K562 (cell line): ENCODE data around the gene VSIG10L2. TPM values are rescaled to one million over a fixed set of nuclear protein-coding genes. Genes with fewer than 3 reads are reported as not detected.

Experiments used
- ATAC-seq: fragments of 200-7000 bp; cut with Tn5 transposase; 3 replicates; pipeline ENCODE4 v1.9.1; 2020; ENCODE audit warnings: moderate library complexity
- BruUV-seq: library from RNA; stranded (reverse); fragments of 400-500 nt; replicated peaks from 2 replicates; lab custom pipeline; 2021; lab: Mats Ljungman, UMichigan
- CTCF ChIA-PET: fragments of 300-600 bp; formaldehyde crosslinking; extraction: SDS; loops from one replicate; lab custom pipeline; 2021; ENCODE audit warnings: low intra/inter-chr PET ratio; lab: Yijun Ruan, JAX
- POLR2A ChIA-PET: fragments of 300-600, 350-650 bp; sonication (Branson Sonifier 250); formaldehyde crosslinking; extraction: SDS; loops from one replicate; lab custom pipeline; 2021; ENCODE audit warnings: antibody characterized with exemption, inconsistent platforms; lab: Yijun Ruan, JAX
- DNase-seq, 4 experiments: peaks; one replicate each; pipeline versions ENCODE4 v3.0.0 to v3.0.0-alpha.2; 2011 to 2018; ENCODE audit warnings: low spot score in 3 of 4, mixed read lengths in 3 of 4; ENCODE audit errors: extremely low read depth in 1 of 4
- FAIRE-seq: peaks from 2 replicates; lab custom pipeline; 2011; peaks lifted over from hg19 to GRCh38; lab: Jason Lieb, UNC
- H2AFZ ChIP-seq: 2 replicates; pipeline ENCODE4 v1.6.0; 2011; ENCODE audit warnings: low read depth, low read length, control low read depth, inconsistent platforms
- H3K27ac ChIP-seq: fragments of 200-600 bp; 3 replicates; pipeline ENCODE4 v1.8.0; 2011; ENCODE audit warnings: low read depth, mild to moderate bottlenecking, control low read depth, inconsistent platforms, low read length, moderate library complexity, mixed read lengths; ENCODE audit errors: extremely low read depth
- H3K27me3 ChIP-seq, 2 experiments: fragments of 300-600 bp in 1 of 2; 2 replicates in 1 of 2; 3 replicates in 1 of 2; pipeline versions ENCODE4 v1.6.0 to v1.8.0; 2011; ENCODE audit warnings: inconsistent platforms in 2 of 2, low read length in 2 of 2, mild to moderate bottlenecking in 1 of 2, mixed read lengths in 1 of 2, moderate library complexity in 1 of 2; ENCODE audit not compliant: control insufficient read depth in 2 of 2, insufficient read depth in 2 of 2
- H3K36me3 ChIP-seq: fragments of 300-600 bp; 3 replicates; pipeline ENCODE4 v1.8.0; 2011; ENCODE audit warnings: mild to moderate bottlenecking, low read length, inconsistent platforms; ENCODE audit not compliant: control insufficient read depth, insufficient read depth
- H3K4me1 ChIP-seq, 2 experiments: fragments of 200-600 bp in 1 of 2; replicated peaks in 1 of 2; 2 replicates in 1 of 2; 3 replicates in 1 of 2; pipeline versions ENCODE4 v1.5.1 to v1.8.0; 2011; ENCODE audit warnings: inconsistent platforms in 2 of 2, low read length in 2 of 2, mild to moderate bottlenecking in 1 of 2, mixed read lengths in 1 of 2, moderate library complexity in 1 of 2; ENCODE audit not compliant: control insufficient read depth in 2 of 2, insufficient read depth in 2 of 2
- H3K4me2 ChIP-seq: 2 replicates; pipeline ENCODE4 v1.6.1; 2011; ENCODE audit warnings: low read length, control low read depth, inconsistent platforms, mixed read lengths; ENCODE audit not compliant: insufficient read depth
- H3K4me3 ChIP-seq: fragments of 200-600 bp; sonication (generic), shearing (Covaris generic); 2 replicates; pipeline ENCODE4 v1.5.1; 2016; ENCODE audit warnings: control low read depth, inconsistent platforms
- H3K79me2 ChIP-seq: fragments of 200-600 bp; 3 replicates; pipeline ENCODE4 v1.8.0; 2011; ENCODE audit warnings: low read length, inconsistent platforms; ENCODE audit not compliant: control insufficient read depth, insufficient read depth
- H3K9ac ChIP-seq, 2 experiments: 2 replicates each; pipeline versions ENCODE4 v1.6.0 to v1.6.1; 2011; ENCODE audit warnings: low read depth in 2 of 2, low read length in 2 of 2, control low read depth in 1 of 2, inconsistent platforms in 1 of 2, mild to moderate bottlenecking in 1 of 2, mixed read lengths in 1 of 2; ENCODE audit not compliant: insufficient read depth in 1 of 2
- H3K9me1 ChIP-seq: one replicate; pipeline ENCODE4 v1.6.0; 2011; ENCODE audit warnings: inconsistent platforms, mild to moderate bottlenecking, low read length, moderate library complexity; ENCODE audit not compliant: control insufficient read depth, insufficient read depth
- H3K9me3 ChIP-seq: replicated peaks from 2 replicates; pipeline ENCODE4 v1.5.1; 2011; ENCODE audit warnings: low read depth, low read length, inconsistent platforms; ENCODE audit not compliant: control insufficient read depth, insufficient read depth
- H4K20me1 ChIP-seq: replicated peaks from 2 replicates; pipeline ENCODE4 v1.6.1; 2011; ENCODE audit warnings: low read length, inconsistent platforms, mixed read lengths; ENCODE audit not compliant: control insufficient read depth, insufficient read depth
- CBFA2T2 ChIP-seq: fragments of 450-650 bp; conservative IDR thresholded peaks from 2 replicates; pipeline ENCODE4 v1.6.1; 2017; ENCODE audit warnings: mild to moderate bottlenecking
- ESRRB ChIP-seq: fragments of 250-450 bp; sonication (Bioruptor Pico); IDR thresholded peaks from 2 replicates; pipeline ENCODE4 v1.5.0; 2020; ENCODE audit warnings: mild to moderate bottlenecking, moderate library complexity, borderline replicate concordance
- GATAD2B ChIP-seq: fragments of 450-650 bp; IDR thresholded peaks from 2 replicates; pipeline ENCODE4 v1.6.1; 2017; ENCODE audit warnings: mild to moderate bottlenecking, borderline replicate concordance
- HCFC1 ChIP-seq: IDR thresholded peaks from 2 replicates; pipeline ENCODE4 v1.6.1; 2012; ENCODE audit warnings: low read depth, low read length, improper control_type of control experiment
- MCM3 ChIP-seq: fragments of 450-650 bp; IDR thresholded peaks from 2 replicates; pipeline ENCODE4 v1.6.1; 2016
- NCOA6 ChIP-seq: fragments of 450-650 bp; IDR thresholded peaks from 2 replicates; pipeline ENCODE4 v1.6.1; 2017; ENCODE audit warnings: mild to moderate bottlenecking
- NFIX ChIP-seq: fragments of 250-450 bp; sonication (Bioruptor Pico); IDR thresholded peaks from 2 replicates; pipeline ENCODE4 v1.4.0; 2020; ENCODE audit warnings: low read depth, mild to moderate bottlenecking, moderate library complexity
- SIN3B ChIP-seq: fragments of 450-650 bp; IDR thresholded peaks from 2 replicates; pipeline ENCODE4 v1.6.1; 2017; ENCODE audit warnings: low read depth, mild to moderate bottlenecking, moderate library complexity
- SMARCA4 ChIP-seq: fragments of 450-650 bp; IDR thresholded peaks from 2 replicates; pipeline ENCODE4 v1.6.1; 2016
- TAF9B ChIP-seq: fragments of 450-650 bp; IDR thresholded peaks from 2 replicates; pipeline ENCODE4 v1.6.1; 2018; ENCODE audit warnings: mild to moderate bottlenecking; ENCODE audit not compliant: partially characterized antibody
- TEAD1 ChIP-seq, 2 experiments: fragments of 450-650 bp in 1 of 2; sonication (generic) in 1 of 2; formaldehyde crosslinking; IDR thresholded peaks; 2 replicates each; pipeline versions ENCODE4 v1.4.0 to v1.8.0; 2020 to 2022; ENCODE audit warnings: mild to moderate bottlenecking in 2 of 2, missing genetic modification reagents in 1 of 2
- ZNF143 ChIP-seq: sonication (generic); formaldehyde crosslinking; IDR thresholded peaks from 2 replicates; pipeline ENCODE4 v1.9.0; 2022; ENCODE audit warnings: mild to moderate bottlenecking, missing genetic modification reagents
- WGBS: fragments of 100-300 bp; shearing (Covaris generic); methylation state at CpG from one replicate; pipeline ENCODE4 v1.1.6; 2016; ENCODE audit warnings: low coverage, mixed read lengths; ENCODE audit not compliant: insufficient coverage; ENCODE audit errors: missing lambda C conversion rate; 5-methylcytosine and 5-hydroxymethylcytosine counted together
- in situ Hi-C: fragments of 300-500 bp; cut with MboI; formaldehyde crosslinking; loops from 4 replicates; pipeline ENCODE4 v1.15.0; 2018; ENCODE audit warnings: inconsistent platforms, mixed read lengths
- intact Hi-C: fragments of 100-400 bp; cut with micrococcal nuclease; formaldehyde crosslinking; loops from 2 replicates; pipeline ENCODE4 v1.14.2; 2022
- polyA plus RNA-seq, 8 experiments: library from polyadenylated mRNA; depleted of rRNA in 4 of 8; stranded (reverse) in 5 of 8; unstranded in 3 of 8; fragments of >200 nt; fragmentation: Nextera tagmentation in 2 of 8; fragmentation: Illumina TruSeq in 1 of 8; extraction: Ambion mirVana in 2 of 8; extraction: Trizol in 1 of 8; gene quantifications; 2 replicates each; pipeline versions ENCODE4 v1.2.1 to v1.2.3, GENCODE V29; 2011 to 2014; ENCODE audit warnings: inconsistent platforms in 1 of 8, missing spikeins in 1 of 8
- total RNA-seq, 7 experiments: library from RNA; depleted of rRNA in 6 of 7; stranded (reverse); fragments of >200 nt in 6 of 7; fragmentation: Illumina TruSeq in 2 of 7; extraction: Trizol in 2 of 7; gene quantifications; 2 replicates each; pipeline versions ENCODE4 v1.2.1 to v1.2.3, GENCODE V29; 2011 to 2021; ENCODE audit warnings: low replicate concordance in 1 of 7
- TF ChIP-seq, protein P1 (sequence below): fragments of 450-650 bp; formaldehyde crosslinking; conservative IDR thresholded peaks from 2 replicates; pipeline ENCODE4 v1.4.0; 2022; ENCODE audit warnings: mild to moderate bottlenecking, missing genetic modification characterization
- TF ChIP-seq, protein P2 (sequence below), 3 experiments: fragments of 200-800 bp in 1 of 3; sonication (Bioruptor generic) in 1 of 3; sonication (generic) in 1 of 3; formaldehyde crosslinking in 1 of 3; IDR thresholded peaks; 2 replicates each; pipeline versions ENCODE4 v1.6.1 to v1.8.0; 2016 to 2022; ENCODE audit warnings: mild to moderate bottlenecking in 2 of 3, missing compliant biosample characterization in 2 of 3, missing genetic modification characterization in 2 of 3, missing genetic modification reagents in 1 of 3

Gene VSIG10L2
- total and polyA plus RNA-seq, 9 of the 15 experiments (the other 6 are each of a cell fraction or from before 2014, with no cell fraction given) = not detected

- ChIA-PET POLR2A (no interaction called here), CTCF (no interaction called here)
- no peak overlapping the region for H3K4me2 ChIP-seq
- no peaks in the 10 kb centered on the region; the same call in 1 of the 2 replicates for H3K9me3 ChIP-seq
- H3K9me1 ChIP-seq = peaks cover 4% of the 10 kb centered on the region
- under 1% methylated on average over 4 of the region's 4 CpGs for WGBS
- H4K20me1 ChIP-seq = peaks cover 4% of the 10 kb centered on the region; the same call in 1 of the 2 replicates
- H3K4me3 ChIP-seq = no peak overlapping the region
- BruUV-seq = no TSS peak
- H3K9ac ChIP-seq = no peak overlapping the region
- FAIRE-seq (no peak), ATAC-seq (no peak), DNase-seq (no peak)
- no peaks in the 10 kb centered on the region for H3K79me2 ChIP-seq
- no peaks in the 10 kb centered on the region; a peak in 1 of 5 replicates for H3K4me1 ChIP-seq
- H3K27me3 ChIP-seq = peaks cover 46 to 60% of the 10 kb centered on the region in 2 experiments
- TF ChIP-seq SIN3B (no peak), MCM3 (no peak), TAF9B (no peak)
- no peak overlapping the region for H3K27ac ChIP-seq
- no peaks in the 10 kb centered on the region for H3K36me3 ChIP-seq
- in situ Hi-C loops (no loop called here), intact Hi-C loops (no loop called here)
- no peak overlapping the region for H2AFZ ChIP-seq
Observed at GRCh38 chr11:125958872-125959400, 13.1 kb downstream of the VSIG10L2 start.

DNA sequence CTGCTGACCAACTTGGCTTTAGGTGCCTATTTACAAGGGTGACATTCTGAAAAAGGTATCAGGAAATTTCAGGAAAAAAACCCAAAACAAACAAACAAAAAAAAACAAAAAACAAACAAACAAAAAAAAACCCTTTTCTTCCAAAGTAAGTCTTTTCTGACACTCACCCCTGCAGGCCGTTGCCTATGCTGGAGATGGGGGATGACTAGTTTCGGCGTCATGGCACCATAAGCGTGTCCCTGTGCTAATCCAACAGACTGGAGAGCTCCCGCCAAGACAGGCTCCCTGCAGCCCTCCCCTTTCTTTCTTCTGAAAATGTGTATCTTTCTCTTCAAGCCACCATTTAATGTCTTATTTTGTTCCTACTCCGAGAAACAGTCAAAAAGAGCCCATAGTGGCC is 13.7 kb downstream of the VSIG10L2 start:
- in situ Hi-C loops = no loop called here
- CTCF ChIA-PET = no interaction called here
- no peak for ATAC-seq
- TF ChIP-seq NFIX (CRISPR knock-in tag) (no peak), CBFA2T2 (no peak), TEAD1 (CRISPR knock-in tag; IDR thresholded peaks at IDR 0.05) (no peak), ZNF143 (no peak), HCFC1 (no peak), SMARCA4 (no peak), ESRRB (CRISPR knock-in tag) (no peak), NCOA6 (no peak), GATAD2B (no peak)
- TF ChIP-seq, protein P1, sequence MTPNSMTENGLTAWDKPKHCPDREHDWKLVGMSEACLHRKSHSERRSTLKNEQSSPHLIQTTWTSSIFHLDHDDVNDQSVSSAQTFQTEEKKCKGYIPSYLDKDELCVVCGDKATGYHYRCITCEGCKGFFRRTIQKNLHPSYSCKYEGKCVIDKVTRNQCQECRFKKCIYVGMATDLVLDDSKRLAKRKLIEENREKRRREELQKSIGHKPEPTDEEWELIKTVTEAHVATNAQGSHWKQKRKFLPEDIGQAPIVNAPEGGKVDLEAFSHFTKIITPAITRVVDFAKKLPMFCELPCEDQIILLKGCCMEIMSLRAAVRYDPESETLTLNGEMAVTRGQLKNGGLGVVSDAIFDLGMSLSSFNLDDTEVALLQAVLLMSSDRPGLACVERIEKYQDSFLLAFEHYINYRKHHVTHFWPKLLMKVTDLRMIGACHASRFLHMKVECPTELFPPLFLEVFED (CRISPR knock-in tag) = no peak
- TF ChIP-seq, protein P2, sequence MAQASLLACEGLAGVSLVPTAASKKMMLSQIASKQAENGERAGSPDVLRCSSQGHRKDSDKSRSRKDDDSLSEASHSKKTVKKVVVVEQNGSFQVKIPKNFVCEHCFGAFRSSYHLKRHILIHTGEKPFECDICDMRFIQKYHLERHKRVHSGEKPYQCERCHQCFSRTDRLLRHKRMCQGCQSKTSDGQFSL (CRISPR knock-in tag; IDR thresholded peaks at IDR 0.05) = no peak
- TF ChIP-seq, protein P2 (tag; IDR thresholded peaks at IDR 0.05) = no peak

More for the DNA sequence above, 13.7 kb downstream of the VSIG10L2 start:
- H3K27ac ChIP-seq = no peak overlapping the region
- no TSS peak for BruUV-seq
- DNase-seq (no peak), FAIRE-seq (no peak)
- no peak overlapping the region for H3K4me3 ChIP-seq
- no peak overlapping the region for H2AFZ ChIP-seq
- no peak overlapping the region for H3K4me2 ChIP-seq
- H3K9me3 ChIP-seq = no peaks in the 10 kb centered on the region; the same call in 1 of the 2 replicates
- intact Hi-C loops = no loop called here
- H3K9me1 ChIP-seq = peaks cover 4% of the 10 kb centered on the region
- peaks cover 3% of the 10 kb centered on the region; the same call in 1 of the 2 replicates for H4K20me1 ChIP-seq
- POLR2A ChIA-PET = interaction anchor here (0.6 kb wide), 1 partner anchor 59 kb away, joined by 3 read pairs; no protein-coding TSS in a partner anchor
- no peaks in the 10 kb centered on the region; a peak in 1 of 5 replicates for H3K4me1 ChIP-seq
- H3K27me3 ChIP-seq = peaks cover 43 to 54% of the 10 kb centered on the region in 2 experiments
- 0% methylated on average over 5 of the region's 6 CpGs for WGBS
- H3K9ac ChIP-seq = no peak overlapping the region
- H3K36me3 ChIP-seq = no peaks in the 10 kb centered on the region
- no peaks in the 10 kb centered on the region for H3K79me2 ChIP-seq
